Measurements from ENCODE around the gene RNF44. TPM values are rescaled to one million over a fixed set of nuclear protein-coding genes. Genes with fewer than 3 reads are reported as not detected.
A peak's percentile ranks its signal among the peaks of the same experiment; 100 is the strongest.

RNF44 gene
- total RNA-seq, 2 donors from 2014 or later = 10.7 to 12.4 TPM

- TF ChIP-seq CTCF (IDR thresholded peaks at IDR 0.05) = no peak
- H3K4me1 ChIP-seq = peaks cover 0 to 66% of the 10 kb centered on the region in 2 donors
- no peak for DNase-seq (ENCODE audit: low spot score)
- peak overlapping the region; percentile 98 to 99 for H3K27ac ChIP-seq
- no peaks in the 10 kb centered on the region for H3K9me3 ChIP-seq
- H3K4me3 ChIP-seq = no peak overlapping the region
- no peaks in the 10 kb centered on the region for H3K27me3 ChIP-seq
- peaks cover 38% of the 10 kb centered on the region for H3K36me3 ChIP-seq
Observed at GRCh38 chr5:176533390-176533789, 3.8 kb downstream of the RNF44 start.

- H3K27ac ChIP-seq = peak overlapping the region; percentile 98 to 99
- no peak for TF ChIP-seq CTCF (IDR thresholded peaks at IDR 0.05)
- DNase-seq (ENCODE audit: low spot score) = no peak
- H3K4me3 ChIP-seq = no peak overlapping the region
- peaks cover 44% of the 10 kb centered on the region for H3K36me3 ChIP-seq
- peaks cover 0 to 66% of the 10 kb centered on the region in 2 donors for H3K4me1 ChIP-seq
- no peaks in the 10 kb centered on the region for H3K9me3 ChIP-seq
- no peaks in the 10 kb centered on the region for H3K27me3 ChIP-seq
Observed at GRCh38 chr5:176532795-176533194, 4.4 kb downstream of the RNF44 start.

GRCh38 chr5:176531902-176532493, 5.2 kb downstream of the RNF44 start:
- Histone ChIP-seq H3K36me3 (peaks cover 52% of the 10 kb centered on the region), H3K27ac (no peak overlapping the region), H3K4me3 (no peak overlapping the region), H3K9me3 (no peaks in the 10 kb centered on the region), H3K27me3 (no peaks in the 10 kb centered on the region), H3K4me1 (peaks cover 0 to 66% of the 10 kb centered on the region in 2 donors)
- TF ChIP-seq CTCF (IDR thresholded peaks at IDR 0.05) = no peak
- no peak for DNase-seq (ENCODE audit: low spot score)

- Histone ChIP-seq H3K4me1 (peaks cover 0 to 65% of the 10 kb centered on the region in 2 donors), H3K36me3 (peaks cover 53% of the 10 kb centered on the region), H3K27ac (peak overlapping the region in 1 of 2 donors; percentile 49), H3K27me3 (no peaks in the 10 kb centered on the region), H3K9me3 (no peaks in the 10 kb centered on the region), H3K4me3 (no peak overlapping the region)
- DNase-seq (ENCODE audit: low spot score) = no peak
- no peak for TF ChIP-seq CTCF (IDR thresholded peaks at IDR 0.05)
Observed at GRCh38 chr5:176530983-176531901, 6.0 kb downstream of the RNF44 start.

GRCh38 chr5:176530393-176530982, 6.7 kb downstream of the RNF44 start:
- TF ChIP-seq CTCF (IDR thresholded peaks at IDR 0.05) = no peak
- peaks cover 53% of the 10 kb centered on the region for H3K36me3 ChIP-seq
- H3K4me3 ChIP-seq = no peak overlapping the region
- no peak for DNase-seq (ENCODE audit: low spot score)
- H3K27me3 ChIP-seq = no peaks in the 10 kb centered on the region
- peak overlapping the region in 1 of 2 donors; percentile 49 for H3K27ac ChIP-seq
- H3K4me1 ChIP-seq = peaks cover 0 to 57% of the 10 kb centered on the region in 2 donors
- H3K9me3 ChIP-seq = no peaks in the 10 kb centered on the region
